Stimulated activated CD4-positive, alpha-beta T cell treated with anti-CD3 and anti-CD28 coated beads, Interleukin-15, amount 100 ng/mL, for 48 hours (primary cell): Measurements from ENCODE around the gene PHKB.
"Not testable (repeated sequence)": the region's sequence is repeated elsewhere in the genome, so short reads cannot be mapped to it uniquely, and the experiment has no call there.

Source experiments
- DNase-seq, 2 donors: peaks; one replicate each; pipeline ENCODE4 v3.0.0-alpha.2; 2020; ENCODE audit warnings: low read depth in 2 of 2

Gene PHKB

DNA sequence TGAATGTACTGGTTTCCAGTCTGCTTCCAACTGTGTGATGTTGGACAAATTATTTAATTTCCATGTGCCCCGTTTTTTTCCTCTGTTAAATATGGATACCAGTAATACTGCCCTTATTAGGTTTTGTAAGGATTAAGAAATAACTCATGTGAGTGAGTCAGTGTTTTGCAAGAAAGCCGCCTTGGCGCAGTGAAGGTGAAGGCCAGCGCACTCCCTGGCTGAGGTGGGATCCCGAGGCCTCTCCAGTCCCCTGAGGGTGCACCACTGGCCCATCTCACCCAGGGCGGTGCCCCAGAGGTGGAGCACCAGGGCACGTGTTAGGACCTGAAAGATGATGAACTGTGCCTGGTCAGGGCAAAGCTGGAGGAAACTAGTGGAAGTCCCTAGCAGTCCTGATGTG, 43.5 kb downstream of the PHKB start:
- DNase-seq: no peak

DNA sequence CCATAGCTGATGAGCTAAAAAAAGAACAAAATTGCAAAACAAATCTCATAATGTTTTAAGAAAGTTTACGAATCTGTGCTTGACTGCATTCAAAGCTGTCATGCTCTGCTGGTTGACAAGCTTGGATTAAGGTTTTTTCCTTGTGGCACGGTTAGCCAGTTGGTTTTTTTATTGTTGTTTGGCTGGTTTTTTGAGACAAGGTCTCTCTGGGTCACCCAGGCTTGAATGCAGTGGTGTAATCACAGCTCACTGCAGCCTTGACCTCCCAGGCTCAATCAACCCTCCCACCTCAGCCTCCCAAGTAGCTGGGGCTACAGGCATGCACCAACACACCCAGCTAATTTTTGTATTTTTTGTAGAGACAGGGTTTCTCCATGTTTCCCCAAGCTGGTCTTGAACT, 45.7 kb downstream of the PHKB start:
- DNase-seq: no peak

GRCh38 chr16:47507701-47508100, 46.6 kb downstream of the PHKB start:
- no peak for DNase-seq

- no peak for DNase-seq
These were observed 50.8 kb downstream of the PHKB start for GRCh38 chr16:47511882-47512281.

GRCh38 chr16:47519037-47519436, 57.9 kb downstream of the PHKB start:
- no peak for DNase-seq

DNA sequence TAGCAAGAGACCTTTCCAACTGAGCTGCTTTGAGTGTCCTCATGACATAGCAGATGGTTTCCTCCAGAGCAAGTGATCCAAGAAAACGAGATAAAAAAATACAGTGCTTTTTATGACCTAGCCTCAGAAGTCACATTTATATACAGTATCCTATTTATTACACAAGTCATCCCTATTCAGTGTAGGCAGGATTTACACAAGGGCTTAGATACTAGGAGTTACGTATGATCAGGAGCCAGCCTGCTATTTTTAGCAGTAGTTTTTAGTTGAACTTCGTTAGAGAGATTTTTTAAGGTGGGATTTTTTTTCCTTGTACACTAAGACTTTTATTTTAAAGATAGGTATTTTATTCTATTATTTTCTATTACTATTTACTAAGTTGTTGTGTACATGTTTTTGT, 58.4 kb downstream of the PHKB start:
- DNase-seq: no peak

GRCh38 chr16:47519996-47520679, 59.0 kb downstream of the PHKB start:
- no peak for DNase-seq

- DNase-seq: no peak
These were observed 62.3 kb downstream of the PHKB start for GRCh38 chr16:47523342-47524006.

- DNase-seq: no peak
These were observed 62.9 kb downstream of the PHKB start for GRCh38 chr16:47524007-47524405.

GRCh38 chr16:47528431-47528830, 67.3 kb downstream of the PHKB start:
- DNase-seq: no peak

DNA sequence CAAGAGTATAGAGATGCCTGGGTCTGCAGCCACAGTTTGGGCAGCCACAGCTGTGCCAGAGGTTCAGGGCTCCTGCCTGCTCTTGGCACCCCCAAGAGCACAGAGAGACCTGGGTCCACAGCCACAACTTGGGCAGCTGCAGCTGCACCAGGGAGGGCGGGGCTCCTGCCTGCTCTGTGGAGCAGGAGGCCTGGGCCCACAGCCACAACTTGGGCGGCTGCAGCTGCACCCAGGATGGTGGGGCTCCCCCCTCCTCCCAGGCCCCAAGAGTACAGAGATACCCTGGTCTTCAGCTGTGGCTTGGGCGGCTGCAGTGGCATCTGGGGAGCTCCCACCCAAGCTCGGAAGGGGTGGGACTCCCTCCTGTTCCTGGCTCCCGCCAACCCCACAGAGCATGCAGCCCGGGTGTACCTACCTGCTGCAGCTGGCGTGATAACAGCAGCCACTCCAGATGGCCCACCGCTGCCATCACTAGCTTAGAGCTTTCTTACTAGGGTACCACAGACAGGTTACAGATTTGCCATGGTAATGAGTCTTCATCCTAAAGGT, 72.7 kb downstream of the PHKB start:
- DNase-seq: no peak

GRCh38 chr16:47538472-47538871, 77.3 kb downstream of the PHKB start:
- DNase-seq: no peak

GRCh38 chr16:47539707-47540670, 78.9 kb downstream of the PHKB start:
- not testable (repeated sequence) for DNase-seq

- not testable (repeated sequence) for DNase-seq
These were observed 80.0 kb downstream of the PHKB start for GRCh38 chr16:47541135-47541534.

DNA sequence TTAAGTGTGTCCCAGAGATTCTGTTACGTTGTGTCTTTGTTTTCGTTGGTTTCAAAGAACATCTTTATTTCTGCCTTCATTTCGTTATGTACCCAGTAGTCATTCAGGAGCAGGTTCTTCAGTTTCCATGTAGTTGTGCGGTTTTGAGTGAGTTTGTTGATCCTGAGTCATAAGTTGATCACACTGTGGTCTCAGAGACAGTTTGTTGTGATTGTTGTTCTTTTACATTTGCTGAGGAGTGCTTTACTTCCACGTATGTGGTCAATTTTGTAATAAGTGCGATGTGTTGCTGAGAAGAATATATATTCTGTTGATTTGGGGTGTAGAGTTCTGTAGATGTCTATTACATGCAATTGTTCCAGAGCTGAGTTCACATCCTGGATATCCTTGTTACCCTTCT, 83.1 kb downstream of the PHKB start:
- DNase-seq: not testable (repeated sequence)

DNA sequence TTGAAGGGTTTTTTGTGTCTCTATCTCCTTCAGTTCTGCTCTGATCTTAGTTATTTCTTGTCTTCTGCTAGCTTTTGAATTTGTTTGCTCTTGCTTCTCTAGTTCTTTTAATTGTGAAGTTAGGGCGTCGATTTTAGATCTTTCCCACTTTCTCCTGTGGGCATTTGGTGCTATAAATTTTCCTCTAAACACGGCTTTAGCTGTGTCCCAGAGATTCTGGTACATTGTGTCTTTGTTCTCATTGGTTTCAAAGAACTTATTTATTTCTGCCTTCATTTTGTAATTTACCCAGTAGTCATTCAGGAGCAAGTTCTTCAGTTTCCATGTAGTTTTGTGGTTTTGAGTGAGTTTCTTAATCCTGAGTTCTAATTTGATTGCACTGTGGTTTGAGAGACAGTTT, 90.1 kb downstream of the PHKB start:
- not testable (repeated sequence) for DNase-seq

DNA sequence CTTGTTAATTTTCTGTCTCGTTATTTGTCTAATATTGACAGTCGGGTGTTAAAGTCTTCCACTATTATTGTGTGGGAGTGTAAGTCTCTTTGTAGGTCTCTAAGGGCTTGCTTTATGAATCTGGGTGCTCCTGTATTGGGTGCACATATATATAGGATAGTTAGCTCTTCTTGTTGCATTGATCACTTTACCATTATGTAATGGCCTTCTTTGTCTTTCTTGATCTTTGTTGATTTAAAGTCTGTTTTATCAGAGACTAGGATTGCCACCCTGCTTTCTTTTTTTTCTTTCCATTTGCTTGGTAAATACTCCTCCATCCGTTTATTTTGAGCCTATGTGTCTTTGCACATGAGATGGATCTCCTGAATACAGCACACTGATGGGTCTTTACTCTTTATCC, 90.6 kb downstream of the PHKB start:
- not testable (repeated sequence) for DNase-seq

DNA sequence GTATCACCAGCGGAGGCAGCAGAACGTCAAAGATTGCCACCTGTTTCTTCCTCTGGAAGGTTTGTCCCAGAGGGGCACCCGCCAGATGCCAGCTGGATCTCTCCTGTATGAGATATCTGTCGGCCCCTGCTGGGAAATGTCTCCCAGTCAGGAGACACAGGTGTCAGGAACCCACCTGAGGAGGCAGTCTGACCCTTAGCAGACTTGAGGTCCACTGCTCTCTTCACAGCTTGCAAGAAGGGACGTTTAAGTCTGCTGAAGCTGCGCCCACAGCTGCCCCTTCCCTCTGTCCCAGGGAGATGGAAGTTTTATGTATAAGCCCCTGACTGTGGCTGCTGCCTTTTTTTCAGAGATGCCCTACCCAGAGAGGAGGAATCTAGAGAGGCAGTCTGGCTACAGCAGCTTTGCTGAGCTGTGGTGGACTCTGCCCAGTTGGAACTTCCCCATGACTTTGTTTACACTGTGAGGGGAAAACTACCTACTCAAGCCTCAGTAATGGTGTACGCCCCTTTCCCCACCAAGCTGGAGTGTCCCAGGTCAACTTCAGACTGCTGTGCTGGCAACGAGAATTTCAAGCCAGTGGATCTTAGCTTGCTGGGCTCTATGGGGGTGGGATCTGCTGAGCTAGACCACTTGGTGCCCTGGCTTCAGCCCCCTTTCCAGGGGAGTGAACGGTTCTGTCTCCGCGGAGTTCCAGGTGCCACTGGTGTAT, 92.9 kb downstream of the PHKB start:
- DNase-seq: no peak

DNA sequence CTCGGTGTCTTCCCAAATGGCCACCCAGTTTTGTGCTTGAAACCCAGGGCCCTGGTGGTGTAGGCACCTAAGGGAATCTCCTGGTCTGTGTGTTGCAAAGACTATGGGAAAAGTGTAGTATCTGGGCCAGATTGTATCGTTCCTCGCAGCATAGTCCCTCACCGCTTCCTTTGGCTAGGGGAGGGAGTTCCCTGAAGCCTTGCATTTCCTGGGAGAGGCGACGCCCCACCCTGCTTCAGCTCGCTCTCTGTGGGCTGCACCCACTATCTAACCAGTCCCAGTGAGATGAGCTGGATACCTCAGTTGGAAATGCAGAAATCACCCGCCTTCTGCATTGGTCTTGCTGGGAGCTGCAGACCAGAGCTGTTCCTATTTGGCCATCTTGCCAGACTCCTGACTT, 93.5 kb downstream of the PHKB start:
- not testable (repeated sequence) for DNase-seq

- DNase-seq: no peak
These were observed 100.2 kb downstream of the PHKB start for GRCh38 chr16:47561286-47561685.

GRCh38 chr16:47562366-47562765, 101.2 kb downstream of the PHKB start:
- DNase-seq: no peak

DNA sequence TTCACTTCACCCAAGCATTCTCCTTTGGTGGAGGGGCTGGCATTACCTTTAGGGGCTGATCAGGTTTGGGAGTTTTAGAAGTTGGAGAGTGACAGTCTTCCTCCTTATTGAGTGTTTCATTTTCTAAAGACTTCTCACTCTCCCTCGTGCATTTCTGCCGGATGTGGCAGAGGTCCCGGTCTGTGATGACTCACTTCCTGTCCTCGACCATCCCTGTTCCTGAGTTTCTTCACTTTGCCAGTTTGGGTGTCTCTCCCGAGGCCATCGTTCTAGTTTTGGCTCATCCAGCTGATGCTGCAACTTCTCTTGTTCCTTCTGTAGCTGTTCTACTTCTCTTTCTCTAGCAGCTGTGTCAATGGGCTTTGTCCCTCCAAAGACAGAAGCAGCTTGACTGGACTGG, 104.3 kb downstream of the PHKB start:
- DNase-seq: no peak
